Ishikawa (cell line): ENCODE data around the gene MRPL54.

ENCODE experiments used
- EP300 ChIP-seq: IDR thresholded peaks from 2 replicates; pipeline ENCODE4 v1.6.1; 2012; ENCODE audit warnings: borderline replicate concordance
- TAF1 ChIP-seq: IDR thresholded peaks from 2 replicates; pipeline ENCODE4 v1.6.1; 2012; ENCODE audit warnings: low read depth, mild to moderate bottlenecking
- TF ChIP-seq, protein P1 (sequence below): IDR thresholded peaks from 2 replicates; pipeline ENCODE4 v1.6.1; 2012; ENCODE audit warnings: low read depth, mild to moderate bottlenecking
- TF ChIP-seq, protein P2 (sequence below): IDR thresholded peaks from 2 replicates; pipeline ENCODE4 v1.6.1; 2012

DNA sequence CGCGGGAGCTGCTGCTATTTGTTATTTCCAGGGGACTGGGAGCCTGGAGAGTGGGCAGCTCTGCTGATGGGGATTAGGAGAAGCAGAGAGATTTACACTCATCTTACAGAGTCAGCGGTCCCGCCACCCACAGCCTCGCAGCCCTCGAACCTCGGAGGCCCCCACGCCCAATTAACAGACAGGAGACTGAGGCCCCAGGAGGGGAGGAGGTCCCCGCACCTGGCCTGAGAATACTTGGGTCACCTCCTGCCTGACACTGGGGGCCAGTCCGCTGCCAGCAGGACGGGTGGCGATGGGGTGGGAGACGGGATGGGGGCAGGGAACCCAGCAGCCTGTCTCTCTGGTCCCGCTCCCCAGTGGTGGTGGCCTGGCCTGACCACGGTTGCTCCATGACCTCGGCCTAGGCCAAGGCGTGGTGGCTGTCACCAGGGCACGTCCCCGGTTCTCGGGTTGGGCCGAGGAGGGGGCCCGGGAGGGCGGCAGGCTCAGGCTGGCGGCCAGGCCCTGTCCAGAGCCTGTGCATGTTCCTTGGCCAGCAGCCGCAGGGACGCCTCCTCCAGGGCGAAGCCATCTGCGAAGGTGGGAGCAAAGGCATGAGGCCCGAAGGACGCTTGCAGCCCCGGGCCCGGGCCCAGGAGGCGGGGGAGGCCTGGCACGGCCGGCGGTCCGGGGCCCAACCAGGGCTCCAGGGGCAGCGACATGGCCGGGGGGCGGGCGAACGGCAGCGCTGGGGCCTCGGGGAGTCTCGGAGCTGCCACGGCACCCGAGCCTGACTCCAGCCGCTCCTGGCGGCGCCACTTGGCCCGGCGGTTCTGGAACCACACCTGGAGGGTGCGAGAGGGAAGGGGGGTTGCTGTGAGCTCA, 7.9 kb downstream of the MRPL54 start:
- TF ChIP-seq, protein P1, sequence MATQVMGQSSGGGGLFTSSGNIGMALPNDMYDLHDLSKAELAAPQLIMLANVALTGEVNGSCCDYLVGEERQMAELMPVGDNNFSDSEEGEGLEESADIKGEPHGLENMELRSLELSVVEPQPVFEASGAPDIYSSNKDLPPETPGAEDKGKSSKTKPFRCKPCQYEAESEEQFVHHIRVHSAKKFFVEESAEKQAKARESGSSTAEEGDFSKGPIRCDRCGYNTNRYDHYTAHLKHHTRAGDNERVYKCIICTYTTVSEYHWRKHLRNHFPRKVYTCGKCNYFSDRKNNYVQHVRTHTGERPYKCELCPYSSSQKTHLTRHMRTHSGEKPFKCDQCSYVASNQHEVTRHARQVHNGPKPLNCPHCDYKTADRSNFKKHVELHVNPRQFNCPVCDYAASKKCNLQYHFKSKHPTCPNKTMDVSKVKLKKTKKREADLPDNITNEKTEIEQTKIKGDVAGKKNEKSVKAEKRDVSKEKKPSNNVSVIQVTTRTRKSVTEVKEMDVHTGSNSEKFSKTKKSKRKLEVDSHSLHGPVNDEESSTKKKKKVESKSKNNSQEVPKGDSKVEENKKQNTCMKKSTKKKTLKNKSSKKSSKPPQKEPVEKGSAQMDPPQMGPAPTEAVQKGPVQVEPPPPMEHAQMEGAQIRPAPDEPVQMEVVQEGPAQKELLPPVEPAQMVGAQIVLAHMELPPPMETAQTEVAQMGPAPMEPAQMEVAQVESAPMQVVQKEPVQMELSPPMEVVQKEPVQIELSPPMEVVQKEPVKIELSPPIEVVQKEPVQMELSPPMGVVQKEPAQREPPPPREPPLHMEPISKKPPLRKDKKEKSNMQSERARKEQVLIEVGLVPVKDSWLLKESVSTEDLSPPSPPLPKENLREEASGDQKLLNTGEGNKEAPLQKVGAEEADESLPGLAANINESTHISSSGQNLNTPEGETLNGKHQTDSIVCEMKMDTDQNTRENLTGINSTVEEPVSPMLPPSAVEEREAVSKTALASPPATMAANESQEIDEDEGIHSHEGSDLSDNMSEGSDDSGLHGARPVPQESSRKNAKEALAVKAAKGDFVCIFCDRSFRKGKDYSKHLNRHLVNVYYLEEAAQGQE: no peak
- TF ChIP-seq, protein P2, sequence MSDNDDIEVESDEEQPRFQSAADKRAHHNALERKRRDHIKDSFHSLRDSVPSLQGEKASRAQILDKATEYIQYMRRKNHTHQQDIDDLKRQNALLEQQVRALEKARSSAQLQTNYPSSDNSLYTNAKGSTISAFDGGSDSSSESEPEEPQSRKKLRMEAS: no peak
- TF ChIP-seq EP300: no peak
- no peak for TF ChIP-seq TAF1
